GM12872 (cell line): ENCODE data around the gene OTOA.

Experiments
- CTCF ChIP-seq: IDR thresholded peaks from 3 replicates; pipeline ENCODE4 v1.5.1; 2011; ENCODE audit warnings: low read depth, mild to moderate bottlenecking, low read length, moderate library complexity; ENCODE audit not compliant: insufficient read depth

OTOA gene

GRCh38 chr16:21701271-21701670, 37.5 kb downstream of the OTOA start:
- TF ChIP-seq CTCF: no peak

- no peak for TF ChIP-seq CTCF
These were observed 38.5 kb downstream of the OTOA start for GRCh38 chr16:21702276-21702675.

GRCh38 chr16:21703156-21703555, 39.4 kb downstream of the OTOA start:
- no peak for TF ChIP-seq CTCF

- TF ChIP-seq CTCF: no peak
These were observed 39.9 kb downstream of the OTOA start for GRCh38 chr16:21703589-21704174.

GRCh38 chr16:21704266-21704665, 40.5 kb downstream of the OTOA start:
- no peak for TF ChIP-seq CTCF

- no peak for TF ChIP-seq CTCF
These were observed 41.0 kb downstream of the OTOA start for GRCh38 chr16:21704733-21705132.

GRCh38 chr16:21708533-21709115, 44.9 kb downstream of the OTOA start:
- TF ChIP-seq CTCF: peak; percentile 78
